H1 (cell line): ENCODE data around the gene HES4. TPM values are rescaled to one million over a fixed set of nuclear protein-coding genes. Genes with fewer than 3 reads are reported as not detected.
A peak's percentile ranks its signal among the peaks of the same experiment; 100 is the strongest.

Experiments used
- CTCF ChIA-PET: fragments of 300-600 bp; sonication (Branson Sonifier 250); formaldehyde crosslinking; loops from one replicate; lab custom pipeline; 2021; ENCODE audit not compliant: partially characterized antibody; lab: Charles Lee
- POLR2A ChIA-PET: fragments of 300-600 bp; sonication (Branson Sonifier 250); formaldehyde crosslinking; loops from one replicate; lab custom pipeline; 2021; ENCODE audit warnings: inconsistent platforms; ENCODE audit not compliant: partially characterized antibody; lab: Charles Lee
- DNase-seq, 2 experiments: peaks; one replicate each; pipeline versions ENCODE4 v3.0.0 to v3.0.0-alpha.2; 2010 to 2022; ENCODE audit warnings: low spot score in 2 of 2, low read depth in 1 of 2, mixed read lengths in 1 of 2
- FAIRE-seq: peaks from 2 replicates; lab custom pipeline; 2011; peaks lifted over from hg19 to GRCh38; lab: Jason Lieb, UNC
- H2AFZ ChIP-seq: 2 replicates; pipeline ENCODE4 v1.8.1; 2012; ENCODE audit warnings: low read length, inconsistent platforms
- H2AK5ac ChIP-seq: 2 replicates; pipeline ENCODE4 v1.6.1; 2013; ENCODE audit warnings: low read depth, low read length
- H2BK120ac ChIP-seq: replicated peaks from 2 replicates; pipeline ENCODE3; 2013; ENCODE audit warnings: low read depth, low read length, inconsistent platforms
- H2BK12ac ChIP-seq: 2 replicates; pipeline ENCODE4 v1.6.1; 2013; ENCODE audit warnings: low read depth, low read length
- H2BK15ac ChIP-seq: 2 replicates; pipeline ENCODE4 v1.6.1; 2013; ENCODE audit warnings: low read length
- H2BK20ac ChIP-seq: 2 replicates; pipeline ENCODE4 v1.6.1; 2013; ENCODE audit warnings: low read length
- H2BK5ac ChIP-seq: 2 replicates; pipeline ENCODE4 v1.6.1; 2013; ENCODE audit warnings: low read depth, low read length
- H3K14ac ChIP-seq: 2 replicates; pipeline ENCODE4 v1.6.1; 2013; ENCODE audit warnings: inconsistent platforms; ENCODE audit not compliant: insufficient read length
- H3K18ac ChIP-seq: 2 replicates; pipeline ENCODE4 v1.6.1; 2013; ENCODE audit warnings: low read length; ENCODE audit errors: extremely low read depth
- H3K23ac ChIP-seq: 2 replicates; pipeline ENCODE4 v1.6.1; 2013; ENCODE audit warnings: inconsistent platforms; ENCODE audit not compliant: insufficient read length
- H3K23me2 ChIP-seq: 2 replicates; pipeline ENCODE4 v1.6.1; 2013; ENCODE audit warnings: low read depth, low read length
- H3K27ac ChIP-seq: 2 replicates; pipeline ENCODE4 v1.6.1; 2011; ENCODE audit warnings: low read depth, low read length, inconsistent platforms
- H3K27me3 ChIP-seq, 4 experiments: replicated peaks in 1 of 4; 1 replicate in 1 of 4; 2 replicates in 3 of 4; pipeline versions ENCODE4 v1.6.1 to v1.8.1; 2011 to 2013; ENCODE audit warnings: low read length in 3 of 4, mild to moderate bottlenecking in 3 of 4, inconsistent platforms in 2 of 4, mixed read lengths in 2 of 4, moderate library complexity in 1 of 4; ENCODE audit not compliant: control insufficient read depth in 3 of 4, insufficient read depth in 3 of 4; ENCODE audit errors: extremely low read depth in 1 of 4
- H3K36me3 ChIP-seq, 4 experiments: 2 replicates each; pipeline versions ENCODE4 v1.6.1 to v1.8.1; 2011 to 2013; ENCODE audit warnings: mild to moderate bottlenecking in 4 of 4, low read length in 3 of 4, moderate library complexity in 2 of 4, control low read depth in 1 of 4, inconsistent platforms in 1 of 4; ENCODE audit not compliant: insufficient read depth in 4 of 4, control insufficient read depth in 2 of 4
- H3K4ac ChIP-seq: replicated peaks from 2 replicates; pipeline ENCODE3; 2013; ENCODE audit warnings: low read length, low read depth, mixed read lengths, inconsistent platforms; ENCODE audit not compliant: insufficient read length
- H3K4me1 ChIP-seq, 4 experiments: replicated peaks in 1 of 4; 1 replicate in 1 of 4; 2 replicates in 3 of 4; pipeline versions ENCODE4 v1.6.1 to v1.8.1; 2011 to 2013; ENCODE audit warnings: low read length in 3 of 4, inconsistent platforms in 2 of 4, mixed read lengths in 1 of 4; ENCODE audit not compliant: insufficient read depth in 4 of 4, control insufficient read depth in 3 of 4
- H3K4me2 ChIP-seq, 2 experiments: 2 replicates each; pipeline versions ENCODE4 v1.6.1 to v1.8.1; 2011 to 2013; ENCODE audit warnings: low read depth in 2 of 2, low read length in 2 of 2, control low read depth in 1 of 2, inconsistent platforms in 1 of 2, mild to moderate bottlenecking in 1 of 2; ENCODE audit not compliant: insufficient read depth in 1 of 2
- H3K4me3 ChIP-seq, 4 experiments: fragments of 200-600, 300-600 bp in 1 of 4; sonication (generic), shearing (Covaris generic), sonication (Bioruptor Twin) in 1 of 4; 2 replicates each; pipeline versions ENCODE4 v1.5.1 to v1.8.1; 2011 to 2016; ENCODE audit warnings: low read length in 4 of 4, low read depth in 3 of 4, control low read depth in 2 of 4, inconsistent platforms in 2 of 4, mild to moderate bottlenecking in 2 of 4, mixed read lengths in 1 of 4, moderate library complexity in 1 of 4; ENCODE audit not compliant: insufficient read depth in 2 of 4; ENCODE audit errors: extremely low read depth in 1 of 4
- H3K56ac ChIP-seq: replicated peaks from 2 replicates; pipeline ENCODE3; 2013; ENCODE audit warnings: low read depth, mild to moderate bottlenecking, mixed read lengths, low read length, inconsistent platforms; ENCODE audit not compliant: insufficient read length
- H3K79me1 ChIP-seq: 2 replicates; pipeline ENCODE4 v1.6.1; 2013; ENCODE audit warnings: low read depth, low read length, control low read depth
- H3K79me2 ChIP-seq, 2 experiments: 2 replicates each; pipeline versions ENCODE4 v1.6.1 to v1.8.1; 2012 to 2013; ENCODE audit warnings: low read length in 2 of 2, mild to moderate bottlenecking in 2 of 2, inconsistent platforms in 1 of 2; ENCODE audit not compliant: insufficient read depth in 2 of 2, control insufficient read depth in 1 of 2
- H3K9ac ChIP-seq, 4 experiments: replicated peaks in 1 of 4; 1 replicate in 1 of 4; 2 replicates in 3 of 4; pipeline versions ENCODE4 v1.6.1 to v1.8.1; 2011 to 2013; ENCODE audit warnings: low read depth in 3 of 4, low read length in 3 of 4, control low read depth in 2 of 4, mild to moderate bottlenecking in 2 of 4, moderate library complexity in 2 of 4, inconsistent platforms in 1 of 4; ENCODE audit errors: extremely low read depth in 1 of 4
- H3K9me3 ChIP-seq, 2 experiments: 2 replicates each; pipeline versions ENCODE4 v1.6.1 to v1.8.1; 2012 to 2013; ENCODE audit warnings: mild to moderate bottlenecking in 2 of 2, moderate library complexity in 2 of 2, control low read depth in 1 of 2, inconsistent platforms in 1 of 2, low read depth in 1 of 2, low read length in 1 of 2, mixed read lengths in 1 of 2; ENCODE audit not compliant: insufficient read depth in 2 of 2
- H4K20me1 ChIP-seq, 2 experiments: replicated peaks in 1 of 2; 2 replicates each; pipeline versions ENCODE3 to v1.8.1; 2011 to 2013; ENCODE audit warnings: inconsistent platforms in 2 of 2, low read length in 2 of 2, mild to moderate bottlenecking in 1 of 2; ENCODE audit not compliant: insufficient read depth in 2 of 2, control insufficient read depth in 1 of 2
- H4K5ac ChIP-seq: 2 replicates; pipeline ENCODE4 v1.6.1; 2013; ENCODE audit warnings: low read length, low read depth, mixed read lengths, inconsistent platforms; ENCODE audit not compliant: insufficient read length
- H4K8ac ChIP-seq: 2 replicates; pipeline ENCODE4 v1.8.0; 2013; ENCODE audit warnings: mild to moderate bottlenecking, moderate library complexity, low read length, inconsistent platforms; ENCODE audit not compliant: insufficient read depth; ENCODE audit errors: extremely low read depth
- H4K91ac ChIP-seq: replicated peaks from 2 replicates; pipeline ENCODE3; 2013; ENCODE audit warnings: low read length, mixed read lengths, inconsistent platforms; ENCODE audit not compliant: insufficient read length
- EZH2 ChIP-seq: fragments of 200-600 bp; sonication (generic); IDR thresholded peaks from 2 replicates; pipeline ENCODE4 v1.7.1; 2012; ENCODE audit warnings: low read depth, mild to moderate bottlenecking, moderate library complexity, low read length, inconsistent platforms; ENCODE audit not compliant: severe bottlenecking
- GABPA ChIP-seq: IDR thresholded peaks from 2 replicates; pipeline ENCODE4 v1.6.1; 2011; ENCODE audit warnings: mild to moderate bottlenecking, low read length, moderate library complexity, borderline replicate concordance; ENCODE audit not compliant: insufficient read depth
- KDM4A ChIP-seq: IDR thresholded peaks from one replicate; pipeline ENCODE4 v1.7.1; 2012; ENCODE audit warnings: low read depth, mild to moderate bottlenecking, moderate library complexity, low read length, inconsistent platforms; ENCODE audit not compliant: severe bottlenecking
- MAX ChIP-seq: IDR thresholded peaks from 2 replicates; pipeline ENCODE4 v1.6.1; 2012; ENCODE audit warnings: inconsistent platforms
- RNF2 ChIP-seq: fragments of 200-900, 300-1000 bp; sonication (generic); IDR thresholded peaks from 2 replicates; pipeline ENCODE4 v1.7.1; 2016; ENCODE audit warnings: borderline replicate concordance, low read depth, mild to moderate bottlenecking, antibody characterized with exemption, low read length; ENCODE audit not compliant: poor library complexity, severe bottlenecking; ENCODE audit errors: missing control alignments
- SIN3A ChIP-seq, 2 experiments: IDR thresholded peaks in 1 of 2; conservative IDR thresholded peaks in 1 of 2; 2 replicates each; pipeline ENCODE4 v1.6.1; 2011 to 2012; ENCODE audit warnings: low read length in 2 of 2, improper control_type of control experiment in 1 of 2, low read depth in 1 of 2, mild to moderate bottlenecking in 1 of 2
- SIRT6 ChIP-seq: IDR thresholded peaks from one replicate; pipeline ENCODE4 v1.7.1; 2012; ENCODE audit warnings: low read length, inconsistent platforms
- SP4 ChIP-seq: IDR thresholded peaks from 2 replicates; pipeline ENCODE4 v1.6.1; 2012; ENCODE audit warnings: low read length, inconsistent platforms
- WGBS, 2 experiments: shearing (Covaris generic) in 1 of 2; methylation state at CpG; one replicate each; pipeline versions ENCODE4 v1.1.6 to v1.1.7; 2013 to 2015; ENCODE audit warnings: low lambda C conversion rate in 2 of 2, mixed read lengths in 2 of 2, inconsistent platforms in 1 of 2, low coverage in 1 of 2, missing lambda C conversion rate in 1 of 2; ENCODE audit not compliant: insufficient replicate concordance in 2 of 2, insufficient coverage in 1 of 2, insufficient read length in 1 of 2; ENCODE audit errors: extremely low coverage in 1 of 2, missing lambda C conversion rate in 1 of 2; 5-methylcytosine and 5-hydroxymethylcytosine counted together
- polyA plus RNA-seq, 7 experiments: library from polyadenylated mRNA; depleted of rRNA in 3 of 7; stranded (reverse) in 5 of 7; unstranded in 2 of 7; fragments of >200 nt in 5 of 7; fragments of 200-250 nt in 2 of 7; gene quantifications; 1 replicate in 5 of 7; 2 replicates in 1 of 7; 4 replicates in 1 of 7; pipeline versions ENCODE4 v1.2.1 to v1.2.3, GENCODE V29; 2011 to 2013; ENCODE audit warnings: missing spikeins in 2 of 7, mixed read lengths in 2 of 7
- total RNA-seq: library from RNA; stranded (reverse); fragmentation: NEBNext Ultra II Directional; extraction: Animal tissue kit (Norgen Biotek cat#: 25700); gene quantifications from 2 replicates; pipeline ENCODE4 v1.2.1, GENCODE V29; 2021

HES4 gene
- total and polyA plus RNA-seq, 2 of the 8 experiments (the other 6 are each of a cell fraction or from before 2014, with no cell fraction given) = 2.8 to 3.5 TPM

GRCh38 chr1:966704-967300 is 33.1 kb downstream of the HES4 start:
- Histone ChIP-seq H4K8ac (peak overlapping the region; percentile 86; the same call in 1 of the 2 replicates), H2AFZ (no peak overlapping the region; the same call in 1 of the 2 replicates), H3K4me2 (peak overlapping the region; percentile 83 to 99), H2BK5ac (no peak overlapping the region; the same call in 1 of the 2 replicates), H3K79me1 (no peaks in the 10 kb centered on the region; the same call in 1 of the 2 replicates), H3K4ac (peak overlapping the region; percentile 85), H3K36me3 (peaks cover 0 to 19% (median 10%) of the 10 kb centered on the region in 4 experiments; a peak in 7 of 8 replicates), H3K4me3 (peak overlapping the region; percentile 38 to 70 (median 48)), H4K91ac (peak overlapping the region; percentile 93), H3K9ac (peak overlapping the region in 1 of 4 experiments; percentile 70; a peak in 3 of 7 replicates), H2BK20ac (no peak overlapping the region), H4K20me1 (peaks cover 0 to 32% of the 10 kb centered on the region in 2 experiments), H3K79me2 (peaks cover 0 to 3% of the 10 kb centered on the region in 2 experiments; a peak in 1 of 4 replicates), H3K18ac (peak overlapping the region; percentile 95), H2AK5ac (no peak overlapping the region), H2BK15ac (no peak overlapping the region), H3K23me2 (peaks cover 10% of the 10 kb centered on the region; the same call in 1 of the 2 replicates), H4K5ac (no peak overlapping the region), H2BK120ac (no peak overlapping the region), H3K23ac (no peak overlapping the region), H2BK12ac (0 out of 2 replicates have a peak overlapping the region, but pooled peaks have one; percentile 52), H3K56ac (no peak overlapping the region), H3K14ac (no peak overlapping the region), H3K27me3 (peaks cover 11 to 63% (median 53%) of the 10 kb centered on the region in 4 experiments), H3K27ac (no peak overlapping the region), H3K4me1 (peaks cover 0 to 13% (median 6%) of the 10 kb centered on the region in 4 experiments; a peak in 5 of 7 replicates), H3K9me3 (no peaks in the 10 kb centered on the region)
- ChIA-PET POLR2A (interaction anchor here (0.7 to 2.2 kb wide), 10 partner anchors 8 to 98 kb away, joined by 3 to 11 read pairs (median 3); partner anchors contain the start of gene NOC2L), CTCF (interaction anchor here (0.5 to 1.1 kb wide), 5 partner anchors 14 to 275 kb away, joined by 3 to 6 read pairs (median 4); no protein-coding TSS in a partner anchor)
- WGBS, 2 experiments = 2% methylated on average over 33 of the region's 60 CpGs; no CpG with 5 or more reads in 1 of the 2 experiments
- FAIRE-seq (no peak), DNase-seq (peak in 1 of 2 experiments; percentile 82)
- TF ChIP-seq SIN3A (conservative IDR thresholded peaks at IDR 0.05 in 1 of 2, IDR thresholded peaks at IDR 0.05 in 1 of 2; ENCODE audit: low read depth in 1 of 2, low read length in 2 of 2) (0 out of 4 replicates have a peak, but pooled peaks of 1 of the 2 experiments have one; percentile 7), KDM4A (peak; percentile 87), SIRT6 (no peak), MAX (no peak), SP4 (no peak), RNF2 (no peak), EZH2 (peak; percentile 82), GABPA (peak; percentile 27; the same call in 1 of the 2 replicates)
